Endodermal cell (in vitro differentiated cells): ENCODE measurements around the gene ZC3HAV1L. TPM values are rescaled to one million over a fixed set of nuclear protein-coding genes. Genes with fewer than 3 reads are reported as not detected.

Source experiments
- DNase-seq: peaks from one replicate; pipeline ENCODE4 v3.0.0-alpha.2; 2017
- H3K27ac ChIP-seq: 2 replicates; pipeline ENCODE4 v1.5.1; 2013; ENCODE audit warnings: mild to moderate bottlenecking, low read depth, low read length, moderate library complexity
- H3K27me3 ChIP-seq: 2 replicates; pipeline ENCODE4 v1.6.1; 2013; ENCODE audit warnings: mild to moderate bottlenecking, low read length, moderate library complexity; ENCODE audit not compliant: insufficient read depth, control insufficient read depth, poor library complexity, severe bottlenecking
- H3K36me3 ChIP-seq: 2 replicates; pipeline ENCODE4 v1.7.0; 2013; ENCODE audit warnings: mild to moderate bottlenecking, low read length, moderate library complexity; ENCODE audit not compliant: control insufficient read depth, insufficient read depth
- H3K4me1 ChIP-seq: one replicate; pipeline ENCODE4 v1.7.0; 2013; ENCODE audit warnings: low read length; ENCODE audit not compliant: control insufficient read depth, insufficient read depth
- H3K4me3 ChIP-seq: 2 replicates; pipeline ENCODE4 v1.5.1; 2013; ENCODE audit warnings: mild to moderate bottlenecking, low read length, moderate library complexity
- H3K9ac ChIP-seq: 2 replicates; pipeline ENCODE4 v1.6.1; 2013; ENCODE audit warnings: mild to moderate bottlenecking, low read length, moderate library complexity; ENCODE audit not compliant: poor library complexity, severe bottlenecking; ENCODE audit errors: extremely low read depth
- H3K9me3 ChIP-seq: 2 replicates; pipeline ENCODE4 v1.6.1; 2013; ENCODE audit warnings: mild to moderate bottlenecking, low read length, moderate library complexity; ENCODE audit not compliant: control insufficient read depth
- H3K27ac Mint-ChIP-seq: 2 replicates; pipeline ENCODE4 v1.8.0; 2020; ENCODE audit warnings: mixed read lengths
- H3K27me3 Mint-ChIP-seq: 2 replicates; pipeline ENCODE4 v1.8.0; 2021; ENCODE audit warnings: mild to moderate bottlenecking, mixed read lengths; ENCODE audit not compliant: insufficient read depth
- H3K36me3 Mint-ChIP-seq: 2 replicates; pipeline ENCODE4 v1.8.0; 2020; ENCODE audit warnings: low read depth, mixed read lengths
- H3K4me1 Mint-ChIP-seq: 2 replicates; pipeline ENCODE4 v1.8.0; 2020; ENCODE audit warnings: mixed read lengths
- H3K4me3 Mint-ChIP-seq: 2 replicates; pipeline ENCODE4 v1.8.0; 2020; ENCODE audit warnings: mild to moderate bottlenecking, moderate library complexity, mixed read lengths
- H3K9me3 Mint-ChIP-seq: 2 replicates; pipeline ENCODE4 v1.8.0; 2020; ENCODE audit warnings: mild to moderate bottlenecking, mixed read lengths
- WGBS, 2 experiments: methylation state at CpG; one replicate each; pipeline versions ENCODE4 v1.1.5 to v1.1.7; 2013; ENCODE audit warnings: missing lambda C conversion rate in 2 of 2, mixed read lengths in 1 of 2; ENCODE audit not compliant: insufficient coverage in 1 of 2, insufficient read length in 1 of 2; 5-methylcytosine and 5-hydroxymethylcytosine counted together
- total RNA-seq, 2 donors: library from RNA; stranded (reverse); fragmentation: NEBNext Ultra II Directional in 1 of 2; extraction: Animal tissue kit (Norgen Biotek cat#: 25700) in 1 of 2; gene quantifications; 2 replicates in 1 of 2; 3 replicates in 1 of 2; pipeline ENCODE4 v1.2.1, GENCODE V29; 2021
- TF ChIP-seq, protein P1 (sequence below): fragments of 200-600 bp; sonication (generic); conservative IDR thresholded peaks from 2 replicates; pipeline ENCODE4 v1.5.0; 2021; ENCODE audit warnings: antibody characterized with exemption, mild to moderate bottlenecking

ZC3HAV1L gene
- total RNA-seq, 2 donors from 2014 or later: 9.7 to 10.9 TPM

DNA sequence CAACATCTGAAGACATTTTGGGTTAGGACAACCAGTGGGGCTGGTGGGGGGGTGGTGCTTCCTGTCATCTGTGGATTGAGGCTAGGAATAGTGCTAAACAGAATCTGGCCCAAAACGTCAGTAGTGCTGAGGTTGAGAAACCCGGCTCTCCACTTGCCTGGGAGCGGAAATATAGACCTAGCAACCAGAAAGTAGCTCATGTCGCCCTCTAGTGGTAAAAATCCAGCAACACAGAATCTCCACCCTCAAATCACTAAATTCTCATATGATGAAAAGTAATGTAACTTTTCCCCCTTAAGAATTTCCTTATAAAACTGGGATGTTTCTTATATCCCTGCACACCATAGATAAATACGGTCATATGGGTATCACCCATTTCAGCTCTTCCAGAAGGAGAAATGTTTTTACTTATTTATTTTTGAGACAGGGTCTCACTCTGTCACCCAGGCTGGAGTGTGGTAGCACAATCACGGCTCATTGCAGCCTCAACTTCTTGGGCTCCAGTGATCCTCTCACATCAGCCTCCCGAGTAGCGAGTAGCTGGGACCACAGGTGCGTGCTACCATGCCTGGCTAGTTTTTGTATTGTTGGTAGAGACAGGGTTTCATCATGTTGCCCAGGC is 39.3 kb upstream of the ZC3HAV1L start:
- H3K4me3 ChIP-seq: no peak overlapping the region
- no peak overlapping the region for H3K9ac ChIP-seq
- H3K4me1 Mint-ChIP-seq: peaks cover 13% of the 10 kb centered on the region

GRCh38 chr7:139072796-139073195 is 37.0 kb upstream of the ZC3HAV1L start:
- no peak overlapping the region for H3K27ac Mint-ChIP-seq
- H3K36me3 ChIP-seq: peaks cover 83% of the 10 kb centered on the region
- H3K36me3 Mint-ChIP-seq: peaks cover 80% of the 10 kb centered on the region
- peaks cover 3% of the 10 kb centered on the region for H3K4me1 ChIP-seq
- H3K9me3 Mint-ChIP-seq: no peaks in the 10 kb centered on the region
- no peaks in the 10 kb centered on the region for H3K9me3 ChIP-seq
- no peak overlapping the region for H3K4me3 ChIP-seq
- no peak for DNase-seq
- no peaks in the 10 kb centered on the region for H3K27me3 ChIP-seq
- no peak overlapping the region for H3K9ac ChIP-seq
- whole genome bisulfite sequencing, 2 experiments: 97 to 100% methylated on average over 8 of the region's 8 CpGs
- H3K27me3 Mint-ChIP-seq: no peaks in the 10 kb centered on the region
- no peak overlapping the region for H3K4me3 Mint-ChIP-seq
- peaks cover 11% of the 10 kb centered on the region for H3K4me1 Mint-ChIP-seq
- H3K27ac ChIP-seq: no peak overlapping the region
- TF ChIP-seq, protein P1, sequence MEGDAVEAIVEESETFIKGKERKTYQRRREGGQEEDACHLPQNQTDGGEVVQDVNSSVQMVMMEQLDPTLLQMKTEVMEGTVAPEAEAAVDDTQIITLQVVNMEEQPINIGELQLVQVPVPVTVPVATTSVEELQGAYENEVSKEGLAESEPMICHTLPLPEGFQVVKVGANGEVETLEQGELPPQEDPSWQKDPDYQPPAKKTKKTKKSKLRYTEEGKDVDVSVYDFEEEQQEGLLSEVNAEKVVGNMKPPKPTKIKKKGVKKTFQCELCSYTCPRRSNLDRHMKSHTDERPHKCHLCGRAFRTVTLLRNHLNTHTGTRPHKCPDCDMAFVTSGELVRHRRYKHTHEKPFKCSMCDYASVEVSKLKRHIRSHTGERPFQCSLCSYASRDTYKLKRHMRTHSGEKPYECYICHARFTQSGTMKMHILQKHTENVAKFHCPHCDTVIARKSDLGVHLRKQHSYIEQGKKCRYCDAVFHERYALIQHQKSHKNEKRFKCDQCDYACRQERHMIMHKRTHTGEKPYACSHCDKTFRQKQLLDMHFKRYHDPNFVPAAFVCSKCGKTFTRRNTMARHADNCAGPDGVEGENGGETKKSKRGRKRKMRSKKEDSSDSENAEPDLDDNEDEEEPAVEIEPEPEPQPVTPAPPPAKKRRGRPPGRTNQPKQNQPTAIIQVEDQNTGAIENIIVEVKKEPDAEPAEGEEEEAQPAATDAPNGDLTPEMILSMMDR: no peak

More for the DNA sequence above, 39.3 kb upstream of the ZC3HAV1L start:
- 57 to 58% methylated on average over 2 to 9 of the region's 9 CpGs for WGBS, 2 experiments
- peak; percentile 84 for DNase-seq
- no peaks in the 10 kb centered on the region for H3K9me3 Mint-ChIP-seq
- Histone ChIP-seq H3K36me3 (peaks cover 83% of the 10 kb centered on the region), H3K4me1 (peaks cover 3% of the 10 kb centered on the region), H3K27ac (no peak overlapping the region), H3K27me3 (no peaks in the 10 kb centered on the region), H3K9me3 (no peaks in the 10 kb centered on the region)
- H3K36me3 Mint-ChIP-seq: peaks cover 83% of the 10 kb centered on the region
- H3K27me3 Mint-ChIP-seq: no peaks in the 10 kb centered on the region
- TF ChIP-seq, protein P1: peak; percentile 90
- peak overlapping the region; percentile 89 for H3K27ac Mint-ChIP-seq
- H3K4me3 Mint-ChIP-seq: no peak overlapping the region

DNA sequence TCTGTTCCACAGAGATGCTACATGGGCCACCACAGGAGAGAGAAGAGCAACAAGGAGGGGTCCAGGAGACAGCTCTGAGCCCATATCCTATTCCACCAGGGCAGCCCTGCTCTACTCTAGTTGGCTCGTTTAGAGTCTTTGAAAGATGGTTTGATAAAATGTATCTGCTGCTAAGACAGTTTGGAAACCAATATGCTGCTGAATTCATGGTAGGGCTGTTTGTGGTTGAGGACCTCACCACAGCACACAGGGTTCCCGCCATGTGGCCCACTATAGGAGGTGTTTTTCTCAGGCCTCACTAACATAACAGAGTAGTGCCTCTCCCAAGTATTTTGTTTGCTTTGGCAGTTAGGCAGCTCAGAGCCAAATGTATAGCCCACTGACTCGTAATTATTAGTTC is 35.8 kb upstream of the ZC3HAV1L start:
- 97 to 100% methylated on average over 1 to 3 of the region's 3 CpGs for WGBS, 2 experiments
- TF ChIP-seq, protein P1: no peak
- H3K9me3 ChIP-seq: no peaks in the 10 kb centered on the region

More for the DNA sequence above, 35.8 kb upstream of the ZC3HAV1L start:
- Histone ChIP-seq H3K36me3 (peaks cover 80% of the 10 kb centered on the region), H3K4me3 (no peak overlapping the region), H3K4me1 (peaks cover 3% of the 10 kb centered on the region), H3K9ac (no peak overlapping the region), H3K27ac (no peak overlapping the region), H3K27me3 (no peaks in the 10 kb centered on the region)
- peak overlapping the region; percentile 48 for H3K27ac Mint-ChIP-seq
- no peaks in the 10 kb centered on the region for H3K9me3 Mint-ChIP-seq
- no peaks in the 10 kb centered on the region for H3K27me3 Mint-ChIP-seq
- peaks cover 82% of the 10 kb centered on the region for H3K36me3 Mint-ChIP-seq
- DNase-seq: no peak
- H3K4me1 Mint-ChIP-seq: peaks cover 7% of the 10 kb centered on the region
- H3K4me3 Mint-ChIP-seq: no peak overlapping the region
